ENCODE measurements around the gene C1orf116.

C1orf116 gene

GRCh38 chr1:207002724-207003146 lies 29.8 kb downstream of the C1orf116 start:
- H3K4me1 ChIP-seq (ENCODE audit: control insufficient read depth in 5 of 5, insufficient read depth in 5 of 5, low read length in 5 of 5) = peaks cover 0 to 9% (median 0%) of the 10 kb centered on the region in 5 donors
- no peaks in the 10 kb centered on the region for H3K9me3 ChIP-seq (ENCODE audit: control insufficient read depth in 5 of 5, low read length in 5 of 5)
- H3K27me3 ChIP-seq (ENCODE audit: control insufficient read depth in 5 of 5, insufficient read depth in 4 of 5, low read length in 5 of 5) = peaks cover 0 to 3% (median 0%) of the 10 kb centered on the region in 5 donors
- no peak overlapping the region for H3K4me3 ChIP-seq (ENCODE audit: low read depth in 1 of 5, low read length in 5 of 5)
- no peak overlapping the region for H3K9ac ChIP-seq (ENCODE audit: low read length in 5 of 5)
- H3K27ac ChIP-seq (ENCODE audit: low read depth, low read length) = no peak overlapping the region
- H3K36me3 ChIP-seq (ENCODE audit: control insufficient read depth in 5 of 5, insufficient read depth in 5 of 5, low read length in 5 of 5) = no peaks in the 10 kb centered on the region

GRCh38 chr1:207001492-207002245 lies 30.9 kb downstream of the C1orf116 start:
- H3K4me3 ChIP-seq (ENCODE audit: low read depth in 1 of 5, low read length in 5 of 5) = no peak overlapping the region
- no peaks in the 10 kb centered on the region for H3K9me3 ChIP-seq (ENCODE audit: control insufficient read depth in 5 of 5, low read length in 5 of 5)
- peaks cover 0 to 9% (median 0%) of the 10 kb centered on the region in 5 donors for H3K4me1 ChIP-seq (ENCODE audit: control insufficient read depth in 5 of 5, insufficient read depth in 5 of 5, low read length in 5 of 5)
- no peaks in the 10 kb centered on the region for H3K27me3 ChIP-seq (ENCODE audit: control insufficient read depth in 5 of 5, insufficient read depth in 4 of 5, low read length in 5 of 5)
- H3K36me3 ChIP-seq (ENCODE audit: control insufficient read depth in 5 of 5, insufficient read depth in 5 of 5, low read length in 5 of 5) = no peaks in the 10 kb centered on the region
- H3K27ac ChIP-seq (ENCODE audit: low read depth, low read length) = no peak overlapping the region
- no peak overlapping the region for H3K9ac ChIP-seq (ENCODE audit: low read length in 5 of 5)

GRCh38 chr1:207000651-207001291 lies 31.8 kb downstream of the C1orf116 start:
- Histone ChIP-seq H3K9ac (ENCODE audit: low read length in 5 of 5) (no peak overlapping the region), H3K27ac (ENCODE audit: low read depth, low read length) (no peak overlapping the region), H3K9me3 (ENCODE audit: control insufficient read depth in 5 of 5, low read length in 5 of 5) (no peaks in the 10 kb centered on the region), H3K27me3 (ENCODE audit: control insufficient read depth in 5 of 5, insufficient read depth in 4 of 5, low read length in 5 of 5) (no peaks in the 10 kb centered on the region), H3K4me3 (ENCODE audit: low read depth in 1 of 5, low read length in 5 of 5) (no peak overlapping the region), H3K4me1 (ENCODE audit: control insufficient read depth in 5 of 5, insufficient read depth in 5 of 5, low read length in 5 of 5) (peaks cover 0 to 9% (median 0%) of the 10 kb centered on the region in 5 donors), H3K36me3 (ENCODE audit: control insufficient read depth in 5 of 5, insufficient read depth in 5 of 5, low read length in 5 of 5) (no peaks in the 10 kb centered on the region)

GRCh38 chr1:206998816-206999215 lies 33.7 kb downstream of the C1orf116 start:
- no peaks in the 10 kb centered on the region for H3K36me3 ChIP-seq (ENCODE audit: control insufficient read depth in 5 of 5, insufficient read depth in 5 of 5, low read length in 5 of 5)
- H3K27me3 ChIP-seq (ENCODE audit: control insufficient read depth in 5 of 5, insufficient read depth in 4 of 5, low read length in 5 of 5) = no peaks in the 10 kb centered on the region
- H3K9me3 ChIP-seq (ENCODE audit: control insufficient read depth in 5 of 5, low read length in 5 of 5) = no peaks in the 10 kb centered on the region
- H3K4me3 ChIP-seq (ENCODE audit: low read depth in 1 of 5, low read length in 5 of 5) = no peak overlapping the region
- H3K27ac ChIP-seq (ENCODE audit: low read depth, low read length) = no peak overlapping the region
- no peaks in the 10 kb centered on the region for H3K4me1 ChIP-seq (ENCODE audit: control insufficient read depth in 5 of 5, insufficient read depth in 5 of 5, low read length in 5 of 5)
- H3K9ac ChIP-seq (ENCODE audit: low read length in 5 of 5) = no peak overlapping the region

- H3K4me3 ChIP-seq (ENCODE audit: low read depth in 1 of 5, low read length in 5 of 5) = no peak overlapping the region
- H3K36me3 ChIP-seq (ENCODE audit: control insufficient read depth in 5 of 5, insufficient read depth in 5 of 5, low read length in 5 of 5) = no peaks in the 10 kb centered on the region
- no peak overlapping the region for H3K9ac ChIP-seq (ENCODE audit: low read length in 5 of 5)
- H3K4me1 ChIP-seq (ENCODE audit: control insufficient read depth in 5 of 5, insufficient read depth in 5 of 5, low read length in 5 of 5) = no peaks in the 10 kb centered on the region
- H3K27ac ChIP-seq (ENCODE audit: low read depth, low read length) = no peak overlapping the region
- H3K9me3 ChIP-seq (ENCODE audit: control insufficient read depth in 5 of 5, low read length in 5 of 5) = no peaks in the 10 kb centered on the region
- peaks cover 0 to 7% (median 2%) of the 10 kb centered on the region in 5 donors for H3K27me3 ChIP-seq (ENCODE audit: control insufficient read depth in 5 of 5, insufficient read depth in 4 of 5, low read length in 5 of 5)
These were observed 39.8 kb downstream of the C1orf116 start for GRCh38 chr1:206992790-206993189.

- Histone ChIP-seq H3K27ac (ENCODE audit: low read depth, low read length) (no peak overlapping the region), H3K9me3 (ENCODE audit: control insufficient read depth in 5 of 5, low read length in 5 of 5) (no peaks in the 10 kb centered on the region), H3K4me1 (ENCODE audit: control insufficient read depth in 5 of 5, insufficient read depth in 5 of 5, low read length in 5 of 5) (peaks cover 0 to 5% (median 0%) of the 10 kb centered on the region in 5 donors), H3K4me3 (ENCODE audit: low read depth in 1 of 5, low read length in 5 of 5) (no peak overlapping the region), H3K36me3 (ENCODE audit: control insufficient read depth in 5 of 5, insufficient read depth in 5 of 5, low read length in 5 of 5) (no peaks in the 10 kb centered on the region), H3K27me3 (ENCODE audit: control insufficient read depth in 5 of 5, insufficient read depth in 4 of 5, low read length in 5 of 5) (peaks cover 0 to 10% (median 2%) of the 10 kb centered on the region in 5 donors), H3K9ac (ENCODE audit: low read length in 5 of 5) (no peak overlapping the region)
These were observed 44.7 kb downstream of the C1orf116 start for GRCh38 chr1:206987873-206988272.

GRCh38 chr1:206986885-206987284 lies 45.7 kb downstream of the C1orf116 start:
- Histone ChIP-seq H3K27me3 (ENCODE audit: control insufficient read depth in 5 of 5, insufficient read depth in 4 of 5, low read length in 5 of 5) (peaks cover 0 to 8% (median 0%) of the 10 kb centered on the region in 5 donors), H3K4me3 (ENCODE audit: low read depth in 1 of 5, low read length in 5 of 5) (no peak overlapping the region), H3K9me3 (ENCODE audit: control insufficient read depth in 5 of 5, low read length in 5 of 5) (no peaks in the 10 kb centered on the region), H3K27ac (ENCODE audit: low read depth, low read length) (no peak overlapping the region), H3K9ac (ENCODE audit: low read length in 5 of 5) (no peak overlapping the region), H3K4me1 (ENCODE audit: control insufficient read depth in 5 of 5, insufficient read depth in 5 of 5, low read length in 5 of 5) (peaks cover 0 to 5% (median 0%) of the 10 kb centered on the region in 5 donors), H3K36me3 (ENCODE audit: control insufficient read depth in 5 of 5, insufficient read depth in 5 of 5, low read length in 5 of 5) (no peaks in the 10 kb centered on the region)

- Histone ChIP-seq H3K36me3 (ENCODE audit: control insufficient read depth in 5 of 5, insufficient read depth in 5 of 5, low read length in 5 of 5) (no peaks in the 10 kb centered on the region), H3K9ac (ENCODE audit: low read length in 5 of 5) (no peak overlapping the region), H3K27me3 (ENCODE audit: control insufficient read depth in 5 of 5, insufficient read depth in 4 of 5, low read length in 5 of 5) (peaks cover 0 to 6% (median 0%) of the 10 kb centered on the region in 5 donors), H3K4me1 (ENCODE audit: control insufficient read depth in 5 of 5, insufficient read depth in 5 of 5, low read length in 5 of 5) (peaks cover 0 to 5% (median 0%) of the 10 kb centered on the region in 5 donors), H3K9me3 (ENCODE audit: control insufficient read depth in 5 of 5, low read length in 5 of 5) (no peaks in the 10 kb centered on the region), H3K4me3 (ENCODE audit: low read depth in 1 of 5, low read length in 5 of 5) (no peak overlapping the region), H3K27ac (ENCODE audit: low read depth, low read length) (no peak overlapping the region)
These were observed 46.2 kb downstream of the C1orf116 start for GRCh38 chr1:206986402-206986801.

GRCh38 chr1:206985162-206985749 lies 47.3 kb downstream of the C1orf116 start:
- H3K4me1 ChIP-seq (ENCODE audit: control insufficient read depth in 5 of 5, insufficient read depth in 5 of 5, low read length in 5 of 5) = peaks cover 0 to 5% (median 0%) of the 10 kb centered on the region in 5 donors
- H3K27me3 ChIP-seq (ENCODE audit: control insufficient read depth in 5 of 5, insufficient read depth in 4 of 5, low read length in 5 of 5) = peaks cover 0 to 6% (median 0%) of the 10 kb centered on the region in 5 donors
- no peaks in the 10 kb centered on the region for H3K36me3 ChIP-seq (ENCODE audit: control insufficient read depth in 5 of 5, insufficient read depth in 5 of 5, low read length in 5 of 5)
- no peak overlapping the region for H3K9ac ChIP-seq (ENCODE audit: low read length in 5 of 5)
- H3K4me3 ChIP-seq (ENCODE audit: low read depth in 1 of 5, low read length in 5 of 5) = no peak overlapping the region
- H3K27ac ChIP-seq (ENCODE audit: low read depth, low read length) = no peak overlapping the region
- H3K9me3 ChIP-seq (ENCODE audit: control insufficient read depth in 5 of 5, low read length in 5 of 5) = no peaks in the 10 kb centered on the region

- Histone ChIP-seq H3K9me3 (ENCODE audit: control insufficient read depth in 5 of 5, low read length in 5 of 5) (no peaks in the 10 kb centered on the region), H3K36me3 (ENCODE audit: control insufficient read depth in 5 of 5, insufficient read depth in 5 of 5, low read length in 5 of 5) (no peaks in the 10 kb centered on the region), H3K4me3 (ENCODE audit: low read depth in 1 of 5, low read length in 5 of 5) (no peak overlapping the region), H3K4me1 (ENCODE audit: control insufficient read depth in 5 of 5, insufficient read depth in 5 of 5, low read length in 5 of 5) (peaks cover 0 to 5% (median 0%) of the 10 kb centered on the region in 5 donors), H3K27me3 (ENCODE audit: control insufficient read depth in 5 of 5, insufficient read depth in 4 of 5, low read length in 5 of 5) (peaks cover 0 to 3% (median 0%) of the 10 kb centered on the region in 5 donors), H3K9ac (ENCODE audit: low read length in 5 of 5) (no peak overlapping the region), H3K27ac (ENCODE audit: low read depth, low read length) (no peak overlapping the region)
These were observed 50.3 kb downstream of the C1orf116 start for GRCh38 chr1:206982216-206982615.

Measured in subcutaneous abdominal adipose tissue (tissue), 5 donors.